Activated CD4-positive, alpha-beta T cell treated with anti-CD3 and anti-CD28 coated beads, Interleukin-2, amount 50 U/mL, for 4 hours (primary cell): Measurements from ENCODE around the gene CYLD.

Experiments used
- DNase-seq, 2 experiments: peaks; one replicate each; pipeline ENCODE4 v3.0.0-alpha.2; 2020

The CYLD gene

GRCh38 chr16:50741225-50741780, 583 bp upstream of the CYLD start:
- no peak for DNase-seq

DNA sequence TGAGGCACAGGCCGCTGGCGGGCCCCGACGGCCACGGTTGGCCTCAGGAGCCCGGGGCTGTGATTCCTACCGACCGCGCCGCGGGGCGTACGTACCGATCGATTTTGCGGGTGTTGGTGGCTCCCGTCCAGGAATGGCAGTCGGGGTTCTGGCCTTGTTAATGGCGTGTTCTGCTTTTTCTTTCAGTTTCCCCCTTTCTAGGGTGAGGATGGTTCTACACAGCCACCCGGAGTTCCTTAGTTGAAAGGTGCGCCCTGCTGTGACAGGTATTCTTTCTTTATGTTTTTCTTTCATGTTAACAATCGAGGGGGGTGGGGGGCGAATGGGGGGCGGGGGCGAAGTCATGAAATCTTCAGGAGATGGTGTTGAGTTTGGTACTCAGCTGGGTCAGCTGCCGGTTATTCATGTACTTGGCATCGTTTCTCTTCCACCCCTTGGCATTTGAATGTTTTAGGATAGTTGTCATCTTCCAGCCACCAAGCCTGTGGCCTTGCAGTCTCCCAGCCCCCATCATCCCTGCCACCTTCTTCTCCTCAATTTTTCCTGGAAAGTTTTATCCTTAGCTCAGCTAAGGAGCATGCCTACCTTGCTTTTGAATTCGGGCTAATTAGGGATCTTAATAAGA, 802 bp downstream of the CYLD start:
- peak; percentile 35 to 36 for DNase-seq

DNA sequence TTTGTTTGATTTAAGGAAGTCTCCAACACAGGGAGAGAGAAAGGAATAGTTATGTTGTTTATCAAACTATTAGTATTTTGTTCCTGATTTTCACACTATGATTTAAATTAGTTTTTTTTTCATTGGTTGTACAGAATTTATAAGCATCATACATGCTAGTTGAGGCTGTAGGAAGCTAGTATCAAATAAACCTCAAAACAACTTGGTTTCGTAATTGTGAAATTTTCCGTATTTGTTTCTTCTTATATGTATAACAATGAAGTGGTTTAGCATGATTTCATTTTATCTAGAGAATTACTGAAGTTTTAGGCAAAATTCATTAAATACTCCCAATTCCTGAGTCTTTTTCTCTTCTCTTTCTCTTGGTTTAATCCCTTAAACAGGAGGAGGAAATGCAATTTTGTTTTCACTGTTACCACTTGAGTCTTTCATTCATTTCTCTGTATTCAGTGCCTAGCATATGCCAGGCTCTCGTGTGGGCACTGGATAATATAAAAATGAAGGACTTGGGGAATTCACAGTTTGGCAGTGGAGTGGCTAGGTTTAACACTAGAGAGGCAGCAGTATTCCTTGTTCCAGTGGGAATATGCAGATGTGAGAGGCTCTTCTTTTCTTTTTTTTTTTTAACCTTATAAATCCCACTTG, 1.8 kb downstream of the CYLD start:
- no peak for DNase-seq

GRCh38 chr16:50744881-50745280, 3.0 kb downstream of the CYLD start:
- no peak for DNase-seq

DNA sequence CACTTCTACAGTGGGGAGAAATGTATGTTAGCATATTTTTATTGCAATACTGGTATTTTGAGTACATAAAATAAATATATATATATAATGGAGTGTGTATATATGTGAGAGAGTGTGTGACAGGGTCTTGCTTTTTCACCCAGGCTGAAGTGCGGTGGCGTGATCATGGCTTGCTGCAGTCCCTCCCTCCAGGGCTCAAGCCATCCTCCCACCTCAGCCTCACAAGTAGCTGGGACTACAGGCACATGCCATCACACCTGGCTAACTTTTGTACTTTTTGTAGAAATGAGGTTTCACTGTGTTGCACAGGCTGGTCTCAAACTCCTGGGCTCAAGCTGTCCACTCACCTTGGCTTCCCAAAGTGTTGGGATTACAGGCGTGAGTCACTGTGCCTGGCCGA, 4.1 kb downstream of the CYLD start:
- DNase-seq, result no peak

GRCh38 chr16:50747207-50747956, 5.5 kb downstream of the CYLD start:
- no peak for DNase-seq

DNA sequence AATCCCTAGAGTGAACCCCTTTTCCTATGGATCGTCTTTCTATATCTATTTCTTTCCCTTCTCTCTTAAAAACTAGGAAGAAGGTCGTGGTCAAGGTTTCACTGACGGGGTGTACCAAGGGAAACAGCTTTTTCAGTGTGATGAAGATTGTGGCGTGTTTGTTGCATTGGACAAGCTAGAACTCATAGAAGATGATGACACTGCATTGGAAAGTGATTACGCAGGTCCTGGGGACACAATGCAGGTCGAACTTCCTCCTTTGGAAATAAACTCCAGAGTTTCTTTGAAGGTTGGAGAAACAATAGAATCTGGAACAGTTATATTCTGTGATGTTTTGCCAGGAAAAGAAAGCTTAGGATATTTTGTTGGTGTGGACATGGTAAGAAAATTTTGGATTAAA, 9.6 kb downstream of the CYLD start:
- DNase-seq, result no peak

GRCh38 chr16:50752471-50753235, 10.8 kb downstream of the CYLD start:
- no peak for DNase-seq

GRCh38 chr16:50756473-50756872, 14.6 kb downstream of the CYLD start:
- no peak for DNase-seq

DNA sequence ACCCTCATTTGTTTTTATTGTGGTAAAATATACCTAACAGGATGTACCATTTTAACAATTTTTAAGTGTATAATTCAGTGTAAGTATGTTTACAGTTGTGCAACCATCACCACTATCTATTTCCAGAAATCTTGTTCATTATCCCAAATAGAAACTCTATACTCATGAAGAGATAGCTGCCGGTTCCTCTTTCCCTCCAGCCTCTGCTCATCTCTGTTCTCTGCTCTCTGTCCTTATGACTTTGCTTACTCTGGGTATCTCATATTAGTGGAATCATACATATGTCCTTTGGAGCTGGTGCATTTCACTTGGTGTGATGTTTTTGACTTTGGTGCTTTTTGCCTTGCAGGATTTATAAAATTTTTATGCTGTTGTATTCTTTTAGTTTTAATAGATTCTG, 19.4 kb downstream of the CYLD start:
- DNase-seq, result no peak

DNA sequence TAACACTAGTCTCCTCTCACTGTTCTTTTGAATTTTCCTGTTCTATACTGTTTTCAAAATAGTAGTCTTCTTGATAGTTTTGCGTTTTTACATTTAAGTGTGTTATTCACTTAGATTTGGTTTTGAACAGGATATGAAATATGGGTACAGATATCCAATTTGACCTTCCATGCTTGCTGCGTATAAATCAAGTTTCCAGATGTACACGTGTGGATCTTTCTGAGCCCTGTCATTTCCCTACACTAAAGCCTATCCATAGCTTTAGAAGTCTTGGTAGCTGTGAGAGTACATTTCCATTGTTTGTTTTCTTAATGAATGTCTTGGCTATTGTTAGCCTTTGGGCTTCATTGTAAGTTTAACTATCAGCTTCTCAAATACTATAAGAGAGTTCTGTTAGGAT, 20.4 kb downstream of the CYLD start:
- no peak for DNase-seq

- DNase-seq, result no peak
These were observed 21.3 kb downstream of the CYLD start for GRCh38 chr16:50763211-50763610.

DNA sequence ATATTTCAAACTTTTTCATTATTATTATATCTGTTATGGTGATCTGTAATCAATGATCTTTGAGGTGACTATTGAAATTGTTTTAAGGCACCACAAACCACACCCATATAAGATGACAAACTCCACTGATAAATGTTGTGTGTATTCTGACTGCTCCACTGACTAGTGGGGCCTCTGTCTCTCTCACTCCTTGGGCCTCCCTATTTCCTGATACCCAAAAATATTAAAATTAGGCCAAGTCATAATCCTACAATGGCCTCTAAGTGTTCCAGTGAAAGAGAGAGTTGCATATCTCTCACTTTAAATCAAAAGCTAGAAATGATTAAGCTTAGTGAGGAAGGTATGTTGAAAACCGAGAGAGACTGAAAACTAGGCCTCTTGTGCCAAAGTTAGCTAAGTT, 23.4 kb downstream of the CYLD start:
- DNase-seq, result no peak

GRCh38 chr16:50765861-50766260, 24.0 kb downstream of the CYLD start:
- DNase-seq, result no peak

DNA sequence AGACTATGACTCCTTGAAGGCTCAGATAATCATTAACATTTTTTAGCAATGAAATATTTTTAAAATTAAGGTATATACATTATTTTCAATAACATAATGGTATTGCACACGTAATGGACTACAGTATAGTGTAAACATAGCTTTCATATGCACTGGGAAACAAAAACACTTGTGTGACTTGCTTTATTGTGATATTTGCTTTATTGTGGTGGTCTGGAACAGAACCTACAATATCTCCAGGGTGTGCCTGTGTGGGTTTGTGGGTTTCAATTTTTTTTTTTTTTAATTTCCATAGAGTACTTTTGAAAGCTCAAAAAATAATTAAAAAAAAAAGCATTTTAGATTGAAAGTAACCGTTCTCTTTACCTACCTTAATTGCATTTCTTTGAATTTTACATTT, 25.3 kb downstream of the CYLD start:
- no peak for DNase-seq

GRCh38 chr16:50771366-50771765, 29.5 kb downstream of the CYLD start:
- no peak for DNase-seq

DNA sequence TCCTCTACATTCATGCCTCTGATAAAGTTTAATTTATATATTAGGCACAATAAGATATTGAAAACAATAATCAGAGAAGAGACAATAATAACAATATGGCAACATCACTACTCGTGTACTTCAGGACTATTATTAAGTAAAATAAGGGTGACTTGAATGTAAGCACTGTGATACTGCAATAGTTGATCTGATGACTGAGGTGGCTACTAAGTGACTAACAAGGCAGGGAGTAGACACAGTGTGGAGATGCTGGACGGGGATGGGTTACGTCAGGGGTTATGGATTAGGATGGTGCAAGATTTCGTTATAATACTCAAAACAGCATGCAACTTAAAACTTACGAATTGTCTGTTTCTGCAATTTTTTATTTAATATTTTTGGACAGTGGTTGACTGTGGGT, 32.5 kb downstream of the CYLD start:
- DNase-seq, result no peak

DNA sequence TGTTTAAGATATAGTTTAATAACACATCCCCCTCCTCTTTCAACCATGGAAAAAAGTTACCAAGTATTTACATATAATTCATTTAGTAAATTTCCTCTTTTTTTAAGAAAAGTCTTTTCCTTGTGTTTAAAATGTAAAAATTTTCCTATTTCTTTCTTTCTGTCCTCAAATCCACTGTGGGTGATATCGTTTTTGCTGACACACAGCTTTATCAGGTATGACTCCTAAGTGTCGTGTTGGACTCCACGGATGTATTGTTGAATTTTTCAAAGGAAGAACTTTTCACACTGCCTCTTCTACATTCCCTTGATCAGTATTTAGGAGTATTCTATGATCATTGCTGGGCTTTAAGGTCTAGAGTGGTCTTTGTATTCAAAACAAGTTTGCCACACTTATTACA, 33.1 kb downstream of the CYLD start:
- DNase-seq, result no peak

DNA sequence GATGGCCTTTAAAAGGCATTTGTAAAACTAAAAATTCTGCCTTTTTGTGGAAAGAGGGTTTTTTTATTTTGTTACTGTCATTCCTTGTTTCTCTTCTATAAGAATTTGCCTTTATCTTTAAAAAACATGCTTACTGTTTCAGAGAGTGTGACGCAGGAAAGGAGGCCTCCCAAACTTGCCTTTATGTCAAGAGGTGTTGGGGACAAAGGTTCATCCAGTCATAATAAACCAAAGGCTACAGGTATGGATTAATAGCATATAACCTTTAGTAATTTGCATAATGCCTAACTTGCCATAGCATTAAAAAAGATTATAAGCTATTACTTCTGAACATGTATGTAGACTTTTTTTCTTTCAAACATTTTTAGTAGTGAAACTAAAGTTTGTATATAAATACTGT, 34.2 kb downstream of the CYLD start:
- DNase-seq, result no peak

- no peak for DNase-seq
These were observed 36.6 kb downstream of the CYLD start for GRCh38 chr16:50778284-50779163.

GRCh38 chr16:50781043-50781442, 39.2 kb downstream of the CYLD start:
- no peak for DNase-seq

GRCh38 chr16:50781518-50781917, 39.6 kb downstream of the CYLD start:
- DNase-seq, result no peak
